Spleen (tissue), 11 donors: Measurements from ENCODE around the gene SPRY2. TPM values are rescaled to one million over a fixed set of nuclear protein-coding genes. Genes with fewer than 3 reads are reported as not detected.

Experiments used
- DNase-seq: peaks from one replicate; pipeline ENCODE4 v3.0.0-alpha.2; 2020
- H3K27ac ChIP-seq, 8 donors: fragments of 200-600 bp; sonication (generic) in 7 of 8; 1 replicate in 4 of 8; 2 replicates in 4 of 8; pipeline versions ENCODE4 v1.5.0 to v1.8.0; 2016 to 2021; ENCODE audit warnings: inconsistent platforms in 4 of 8, mild to moderate bottlenecking in 4 of 8, moderate library complexity in 1 of 8
- H3K27me3 ChIP-seq, 7 donors: fragments of 200-600 bp; sonication (generic) in 6 of 7; replicated peaks in 1 of 7; 1 replicate in 4 of 7; 2 replicates in 3 of 7; pipeline versions ENCODE4 v1.5.0 to v1.8.0; 2016 to 2021; ENCODE audit warnings: inconsistent platforms in 3 of 7, mild to moderate bottlenecking in 1 of 7
- H3K36me3 ChIP-seq, 6 donors: fragments of 200-600 bp; sonication (generic) in 5 of 6; 1 replicate in 4 of 6; 2 replicates in 2 of 6; pipeline versions ENCODE4 v1.5.0 to v1.8.0; 2016 to 2021; ENCODE audit warnings: inconsistent platforms in 2 of 6
- H3K4me1 ChIP-seq, 6 donors: fragments of 200-600 bp; sonication (generic) in 5 of 6; 1 replicate in 3 of 6; 2 replicates in 3 of 6; pipeline versions ENCODE4 v1.5.0 to v1.8.0; 2016 to 2021; ENCODE audit warnings: inconsistent platforms in 3 of 6
- H3K4me3 ChIP-seq, 8 donors: fragments of 200-600 bp; sonication (generic) in 7 of 8; 1 replicate in 4 of 8; 2 replicates in 4 of 8; pipeline versions ENCODE4 v1.5.0 to v1.8.0; 2016 to 2021; ENCODE audit warnings: inconsistent platforms in 4 of 8, mild to moderate bottlenecking in 4 of 8, moderate library complexity in 2 of 8
- H3K9me3 ChIP-seq, 8 donors: fragments of 200-600 bp; sonication (generic) in 7 of 8; 1 replicate in 4 of 8; 2 replicates in 4 of 8; pipeline versions ENCODE4 v1.5.0 to v1.8.0; 2016 to 2021; ENCODE audit warnings: inconsistent platforms in 4 of 8
- POLR2A ChIP-seq, 3 donors: fragments of 450-650 bp; IDR thresholded peaks; one replicate each; pipeline ENCODE4 v1.5.1; 2017; ENCODE audit warnings: antibody characterized with exemption in 3 of 3, mild to moderate bottlenecking in 1 of 3
- POLR2AphosphoS5 ChIP-seq, 3 donors: sonication (generic); formaldehyde crosslinking; IDR thresholded peaks; one replicate each; pipeline ENCODE4 v1.5.1; 2017; ENCODE audit warnings: antibody characterized with exemption in 3 of 3
- WGBS, 5 donors: extraction: QIAGEN DNeasy Blood & Tissue Kit in 3 of 5; methylation state at CpG; one replicate each; pipeline versions ENCODE4 v1.1.5 to v1.1.7; 2013 to 2018; 5-methylcytosine and 5-hydroxymethylcytosine counted together
- intact Hi-C: fragments of 100-400 bp; cut with DNase I; formaldehyde crosslinking; loops from one replicate; pipeline ENCODE4 v1.15.0; 2023; ENCODE audit warnings: low total_unique reads
- polyA plus RNA-seq, 3 donors: library from polyadenylated mRNA; stranded (reverse); fragments of 200-250 nt; gene quantifications; one replicate each; pipeline ENCODE4 v1.2.1, GENCODE V29; 2013
- total RNA-seq, 7 donors: library from RNA; depleted of rRNA in 3 of 7; stranded (reverse); fragments of >200 nt in 3 of 7; fragmentation: NEBNext Ultra II Directional in 4 of 7; extraction: Animal tissue kit (Norgen Biotek cat#: 25700) in 4 of 7; gene quantifications; one replicate each; pipeline versions ENCODE4 v1.1.0 to v1.2.1, GENCODE V29; 2016 to 2021
- TF ChIP-seq, protein P1 (sequence below), 11 experiments: fragments of 200-600 bp in 7 of 11; fragments of 450-650 bp in 4 of 11; sonication (generic) in 4 of 11; IDR thresholded peaks in 8 of 11; conservative IDR thresholded peaks in 3 of 11; 1 replicate in 7 of 11; 2 replicates in 4 of 11; pipeline versions ENCODE4 v1.4.0 to v1.8.0; 2016 to 2021; ENCODE audit warnings: antibody characterized with exemption in 11 of 11, inconsistent platforms in 4 of 11, mild to moderate bottlenecking in 1 of 11
- donor health status: healthy with polysubstance abuse.
- donor health status: DM: no; HTN: no; CAD: no; lungs with moderate emphysema.
- donor health status: DM: no; HTN: no; CAD: no.
- donor health status: Bipolar disorder and iron deficiency.
- donor health status: healthy.
- donor health status: DM: no; HTN: no; CAD: no.
- donor health status: DM: yes; HTN: yes; CAD: no.

The SPRY2 gene
- total and polyA plus RNA-seq, 10 donors, result 8.5 to 63.9 (median 35.9) TPM

DNA sequence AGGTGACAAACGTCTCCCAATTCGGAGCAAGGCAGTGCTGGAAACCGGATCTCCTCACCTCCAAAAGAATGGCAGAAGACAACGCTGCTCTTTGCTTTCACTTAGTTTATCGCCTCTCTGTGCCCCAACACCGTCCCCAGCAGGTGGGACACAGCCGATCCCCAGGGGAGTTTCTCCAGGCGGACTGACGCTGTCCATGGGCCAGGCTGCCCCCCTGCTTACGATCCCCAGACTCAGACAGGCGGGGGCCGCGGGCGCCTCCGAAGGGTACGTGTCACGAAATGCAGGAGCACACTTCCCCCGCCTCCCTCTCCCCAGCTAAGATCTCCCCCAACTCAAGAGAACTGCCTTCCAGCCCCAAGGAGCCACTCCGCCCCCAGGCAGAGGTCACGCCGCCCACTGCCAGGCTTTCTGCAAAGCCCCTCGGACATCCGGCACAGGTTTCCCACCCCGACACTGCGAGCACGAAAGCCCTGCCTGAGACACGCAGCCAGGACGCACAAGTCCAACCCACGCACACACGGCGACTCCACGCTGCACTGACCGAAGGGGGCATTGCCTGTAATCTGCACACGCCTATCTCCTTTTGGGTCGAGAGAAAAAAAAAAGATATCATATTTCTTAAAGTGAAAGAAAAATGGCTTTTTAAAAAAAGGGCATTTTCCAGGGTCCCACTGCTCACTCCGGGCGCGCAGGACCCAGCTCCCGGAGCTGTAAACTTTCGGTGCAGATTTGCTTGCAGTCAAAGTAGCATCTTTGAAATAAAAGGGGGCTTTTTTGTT, 2.0 kb downstream of the SPRY2 start:
- WGBS, 5 donors, result 0 to 1% (median 1%) methylated on average over 28 to 40 of the region's 40 CpGs
- peak overlapping the region; percentile 57 to 91 (median 68) for H3K4me3 ChIP-seq
- peaks cover 0 to 21% (median 4%) of the 10 kb centered on the region in 6 donors for H3K36me3 ChIP-seq
- intact Hi-C loops, result no loop called here
- peaks cover 10 to 88% (median 54%) of the 10 kb centered on the region in 6 donors for H3K4me1 ChIP-seq
- H3K27me3 ChIP-seq, result peaks cover 0 to 51% (median 0%) of the 10 kb centered on the region in 7 donors
- TF ChIP-seq, protein P1, sequence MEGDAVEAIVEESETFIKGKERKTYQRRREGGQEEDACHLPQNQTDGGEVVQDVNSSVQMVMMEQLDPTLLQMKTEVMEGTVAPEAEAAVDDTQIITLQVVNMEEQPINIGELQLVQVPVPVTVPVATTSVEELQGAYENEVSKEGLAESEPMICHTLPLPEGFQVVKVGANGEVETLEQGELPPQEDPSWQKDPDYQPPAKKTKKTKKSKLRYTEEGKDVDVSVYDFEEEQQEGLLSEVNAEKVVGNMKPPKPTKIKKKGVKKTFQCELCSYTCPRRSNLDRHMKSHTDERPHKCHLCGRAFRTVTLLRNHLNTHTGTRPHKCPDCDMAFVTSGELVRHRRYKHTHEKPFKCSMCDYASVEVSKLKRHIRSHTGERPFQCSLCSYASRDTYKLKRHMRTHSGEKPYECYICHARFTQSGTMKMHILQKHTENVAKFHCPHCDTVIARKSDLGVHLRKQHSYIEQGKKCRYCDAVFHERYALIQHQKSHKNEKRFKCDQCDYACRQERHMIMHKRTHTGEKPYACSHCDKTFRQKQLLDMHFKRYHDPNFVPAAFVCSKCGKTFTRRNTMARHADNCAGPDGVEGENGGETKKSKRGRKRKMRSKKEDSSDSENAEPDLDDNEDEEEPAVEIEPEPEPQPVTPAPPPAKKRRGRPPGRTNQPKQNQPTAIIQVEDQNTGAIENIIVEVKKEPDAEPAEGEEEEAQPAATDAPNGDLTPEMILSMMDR (IDR thresholded peaks at IDR 0.05 in 8 of 11, conservative IDR thresholded peaks at IDR 0.05 in 3 of 11), result peak in 2 of 11 experiments; percentile 25
- TF ChIP-seq POLR2AphosphoS5 (IDR thresholded peaks at IDR 0.05), result peak; percentile 74 to 89 (median 87)
- TF ChIP-seq POLR2A (IDR thresholded peaks at IDR 0.05), result peak in 1 of 3 donors; percentile 45
- DNase-seq, result peak; percentile 89
- peak overlapping the region; percentile 72 to 95 (median 93) for H3K27ac ChIP-seq
- H3K9me3 ChIP-seq, result no peaks in the 10 kb centered on the region

DNA sequence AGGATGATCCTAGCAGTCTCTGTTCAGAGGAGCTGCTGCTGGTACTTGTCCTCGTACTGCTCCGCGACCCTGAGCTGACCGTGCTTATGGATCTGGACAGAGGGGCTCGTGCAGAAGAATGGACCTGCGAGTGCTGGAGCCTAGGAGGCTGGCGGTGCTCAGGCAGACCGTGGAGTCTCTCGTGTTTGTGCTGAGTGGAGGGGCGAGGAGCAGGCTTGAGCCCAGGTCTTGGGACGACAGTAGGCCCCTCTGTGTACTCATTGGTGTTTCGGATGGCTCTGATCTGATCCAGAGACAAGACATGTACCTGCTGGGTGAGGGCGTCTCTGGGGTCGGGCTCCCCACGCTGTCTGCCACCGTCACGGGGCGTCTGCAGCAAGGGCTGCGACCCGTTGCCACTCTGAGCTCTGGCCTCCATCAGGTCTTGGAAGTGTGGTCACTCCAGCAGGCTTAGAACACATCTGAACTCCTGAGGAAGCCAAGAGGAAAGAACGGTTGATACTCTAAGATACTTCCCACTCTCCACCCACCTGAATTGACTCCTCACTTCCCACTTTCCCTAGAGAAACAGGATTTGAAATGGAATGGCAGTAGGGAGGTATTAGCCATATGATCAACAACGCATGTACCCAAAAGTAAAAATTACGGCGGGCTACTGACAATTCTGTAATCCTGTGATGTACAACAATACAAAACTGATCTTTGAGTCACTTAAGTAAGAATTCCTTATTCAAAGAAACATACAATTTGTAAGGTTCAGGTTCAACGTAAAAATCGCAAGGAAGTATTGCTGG, 3.4 kb downstream of the SPRY2 start:
- Histone ChIP-seq H3K36me3 (peaks cover 0 to 32% (median 4%) of the 10 kb centered on the region in 6 donors), H3K27me3 (peaks cover 0 to 44% (median 0%) of the 10 kb centered on the region in 7 donors), H3K27ac (peak overlapping the region in 7 of 8 donors; percentile 16 to 95 (median 92)), H3K9me3 (no peaks in the 10 kb centered on the region), H3K4me1 (peaks cover 0 to 73% (median 44%) of the 10 kb centered on the region in 6 donors), H3K4me3 (peak overlapping the region; percentile 57 to 91 (median 68))
- 63 to 83% (median 75%) methylated on average over 24 to 26 of the region's 26 CpGs for WGBS, 5 donors
- TF ChIP-seq POLR2A (IDR thresholded peaks at IDR 0.05), result no peak
- peak in 2 of 3 donors; percentile 25 to 47 for TF ChIP-seq POLR2AphosphoS5 (IDR thresholded peaks at IDR 0.05)
- TF ChIP-seq, protein P1 (IDR thresholded peaks at IDR 0.05 in 8 of 11, conservative IDR thresholded peaks at IDR 0.05 in 3 of 11), result no peak
- no peak for DNase-seq
- intact Hi-C loops, result no loop called here

DNA sequence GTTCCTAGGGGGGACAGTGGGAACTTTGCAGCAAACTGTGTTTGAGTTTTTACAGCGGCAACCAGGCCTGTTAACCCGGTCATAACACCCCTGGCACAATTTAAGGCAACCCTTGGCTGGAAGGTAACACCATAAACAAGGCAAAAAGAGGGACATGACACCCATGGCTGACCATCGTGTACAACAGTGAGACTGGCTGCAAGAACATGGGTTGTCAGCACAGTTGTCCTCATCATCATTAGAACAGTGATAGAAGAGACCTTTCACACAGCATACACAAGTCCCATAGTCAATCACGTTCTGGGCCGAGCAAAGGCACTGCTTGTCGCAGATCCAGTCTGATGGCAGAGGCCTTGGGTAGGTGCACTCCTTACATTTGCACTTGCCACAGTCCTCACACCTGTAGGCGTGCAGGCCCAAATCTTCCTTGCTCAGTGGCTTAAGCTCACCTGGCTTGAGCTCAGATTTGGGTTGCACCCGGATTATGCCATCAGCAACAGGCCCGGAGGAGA, 4.1 kb downstream of the SPRY2 start:
- H3K27ac ChIP-seq, result peak overlapping the region in 7 of 8 donors; percentile 16 to 95 (median 92)
- peaks cover 0 to 37% (median 0%) of the 10 kb centered on the region in 7 donors for H3K27me3 ChIP-seq
- no peaks in the 10 kb centered on the region for H3K9me3 ChIP-seq
- no peak for TF ChIP-seq POLR2A (IDR thresholded peaks at IDR 0.05)
- TF ChIP-seq POLR2AphosphoS5 (IDR thresholded peaks at IDR 0.05), result no peak
- TF ChIP-seq, protein P1 (IDR thresholded peaks at IDR 0.05 in 8 of 11, conservative IDR thresholded peaks at IDR 0.05 in 3 of 11), result no peak
- peaks cover 0 to 32% (median 4%) of the 10 kb centered on the region in 6 donors for H3K36me3 ChIP-seq
- DNase-seq, result no peak
- intact Hi-C loops, result no loop called here
- 68 to 89% (median 80%) methylated on average over 8 to 9 of the region's 9 CpGs for WGBS, 5 donors
- H3K4me3 ChIP-seq, result peak overlapping the region; percentile 57 to 91 (median 68)
- peaks cover 0 to 66% (median 38%) of the 10 kb centered on the region in 6 donors for H3K4me1 ChIP-seq
